MM.1S (cell line): Measurements from ENCODE around the gene SYT1.

ENCODE experiments used
- DNase-seq: peaks from one replicate; pipeline ENCODE4 v3.0.0-alpha.2; 2015
- H2AFZ ChIP-seq: fragments of 300-600 bp; sonication (generic); 2 replicates; pipeline ENCODE4 v1.6.0; 2016; ENCODE audit warnings: antibody characterized with exemption, low read length
- H3F3A ChIP-seq: fragments of 300-600 bp; sonication (generic); 2 replicates; pipeline ENCODE4 v1.6.1; 2016; ENCODE audit warnings: mild to moderate bottlenecking, antibody characterized with exemption, low read length, moderate library complexity, mixed read lengths; ENCODE audit not compliant: insufficient read depth
- H3K27ac ChIP-seq: fragments of 300-600 bp; sonication (generic); 2 replicates; pipeline ENCODE4 v1.5.1; 2016; ENCODE audit warnings: mild to moderate bottlenecking, low read length
- H3K27me3 ChIP-seq: fragments of 300-600 bp; sonication (generic); replicated peaks from 2 replicates; pipeline ENCODE4 v1.6.0; 2016; ENCODE audit warnings: low read length; ENCODE audit not compliant: insufficient read depth
- H3K36me3 ChIP-seq: fragments of 300-600 bp; sonication (generic); replicated peaks from 2 replicates; pipeline ENCODE4 v1.6.1; 2016; ENCODE audit warnings: mild to moderate bottlenecking, low read length, mixed read lengths; ENCODE audit not compliant: insufficient read depth
- H3K4me1 ChIP-seq: fragments of 300-600 bp; sonication (generic); 2 replicates; pipeline ENCODE4 v1.6.1; 2016; ENCODE audit warnings: low read length, mixed read lengths
- H3K4me2 ChIP-seq: fragments of 300-600 bp; sonication (generic); 2 replicates; pipeline ENCODE4 v1.6.0; 2016; ENCODE audit warnings: low read depth, low read length
- H3K4me3 ChIP-seq: fragments of 300-600 bp; sonication (generic); 2 replicates; pipeline ENCODE4 v1.5.1; 2016; ENCODE audit warnings: low read length, mixed read lengths
- H3K79me2 ChIP-seq: fragments of 300-600 bp; sonication (generic); 2 replicates; pipeline ENCODE4 v1.6.1; 2016; ENCODE audit warnings: mixed run types, low read length, mixed read lengths
- H3K9ac ChIP-seq: fragments of 300-600 bp; sonication (generic); 2 replicates; pipeline ENCODE4 v1.6.1; 2016; ENCODE audit warnings: low read length, mixed read lengths
- H3K9me2 ChIP-seq: fragments of 300-600 bp; sonication (generic); replicated peaks from 2 replicates; pipeline ENCODE4 v1.6.1; 2016; ENCODE audit warnings: mild to moderate bottlenecking, low read length, mixed read lengths; ENCODE audit not compliant: insufficient read depth
- H3K9me3 ChIP-seq: fragments of 300-600 bp; sonication (generic); replicated peaks from 2 replicates; pipeline ENCODE4 v1.6.1; 2016; ENCODE audit warnings: mild to moderate bottlenecking, low read length, mixed read lengths; ENCODE audit not compliant: insufficient read depth
- H4K20me1 ChIP-seq: fragments of 300-600 bp; sonication (generic); 2 replicates; pipeline ENCODE4 v1.6.1; 2016; ENCODE audit warnings: mild to moderate bottlenecking, low read length, moderate library complexity, mixed read lengths; ENCODE audit not compliant: insufficient read depth
- EZH2 ChIP-seq: fragments of 300-600 bp; sonication (generic); optimal IDR thresholded peaks from 2 replicates; pipeline ENCODE3; 2017; ENCODE audit warnings: low read depth, mild to moderate bottlenecking, antibody characterized with exemption, low read length, mixed read lengths
- EZH2phosphoT487 ChIP-seq: fragments of 300-600 bp; sonication (generic); IDR thresholded peaks from 2 replicates; pipeline ENCODE4 v1.6.1; 2018; ENCODE audit warnings: antibody characterized with exemption, low read length
- TF ChIP-seq, protein P1 (sequence below): fragments of 300-600 bp; sonication (generic); IDR thresholded peaks from 2 replicates; pipeline ENCODE4 v1.5.1; 2016; ENCODE audit warnings: antibody characterized with exemption, low read length, mixed read lengths

Gene SYT1

DNA sequence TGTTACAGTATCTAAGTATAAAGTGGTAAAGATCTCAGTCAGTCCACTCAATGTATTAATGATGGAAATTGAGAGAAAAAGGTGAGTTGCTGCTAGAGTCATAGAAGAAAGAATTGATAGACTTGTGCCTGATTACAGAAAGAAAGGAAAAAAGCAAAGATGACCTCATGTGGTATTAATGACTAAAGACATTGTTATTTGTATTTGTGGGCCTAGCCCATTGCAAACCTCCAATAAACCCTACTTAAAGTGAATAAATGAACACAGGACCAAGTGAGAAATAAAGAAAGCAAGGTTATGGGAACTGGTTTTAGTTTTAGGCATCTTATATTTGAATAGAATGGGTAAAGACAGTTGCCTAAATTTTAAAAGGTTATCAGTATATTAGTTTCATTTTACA is 105.5 kb downstream of the SYT1 start:
- no peak overlapping the region for H3K27ac ChIP-seq
- H3K79me2 ChIP-seq, result no peaks in the 10 kb centered on the region
- no peak overlapping the region for H3K4me2 ChIP-seq
- no peak overlapping the region for H3K9ac ChIP-seq
- H3K27me3 ChIP-seq, result no peaks in the 10 kb centered on the region
- H2AFZ ChIP-seq, result no peak overlapping the region
- TF ChIP-seq, protein P1, sequence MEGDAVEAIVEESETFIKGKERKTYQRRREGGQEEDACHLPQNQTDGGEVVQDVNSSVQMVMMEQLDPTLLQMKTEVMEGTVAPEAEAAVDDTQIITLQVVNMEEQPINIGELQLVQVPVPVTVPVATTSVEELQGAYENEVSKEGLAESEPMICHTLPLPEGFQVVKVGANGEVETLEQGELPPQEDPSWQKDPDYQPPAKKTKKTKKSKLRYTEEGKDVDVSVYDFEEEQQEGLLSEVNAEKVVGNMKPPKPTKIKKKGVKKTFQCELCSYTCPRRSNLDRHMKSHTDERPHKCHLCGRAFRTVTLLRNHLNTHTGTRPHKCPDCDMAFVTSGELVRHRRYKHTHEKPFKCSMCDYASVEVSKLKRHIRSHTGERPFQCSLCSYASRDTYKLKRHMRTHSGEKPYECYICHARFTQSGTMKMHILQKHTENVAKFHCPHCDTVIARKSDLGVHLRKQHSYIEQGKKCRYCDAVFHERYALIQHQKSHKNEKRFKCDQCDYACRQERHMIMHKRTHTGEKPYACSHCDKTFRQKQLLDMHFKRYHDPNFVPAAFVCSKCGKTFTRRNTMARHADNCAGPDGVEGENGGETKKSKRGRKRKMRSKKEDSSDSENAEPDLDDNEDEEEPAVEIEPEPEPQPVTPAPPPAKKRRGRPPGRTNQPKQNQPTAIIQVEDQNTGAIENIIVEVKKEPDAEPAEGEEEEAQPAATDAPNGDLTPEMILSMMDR, result no peak
- no peak for TF ChIP-seq EZH2
- TF ChIP-seq EZH2phosphoT487, result no peak
- H3K9me3 ChIP-seq, result no peaks in the 10 kb centered on the region
- H3K9me2 ChIP-seq, result no peaks in the 10 kb centered on the region
- DNase-seq, result no peak
- H3K4me3 ChIP-seq, result no peak overlapping the region
- H3K4me1 ChIP-seq, result no peaks in the 10 kb centered on the region
- no peaks in the 10 kb centered on the region for H4K20me1 ChIP-seq
- no peaks in the 10 kb centered on the region for H3K36me3 ChIP-seq
- no peaks in the 10 kb centered on the region for H3F3A ChIP-seq

DNA sequence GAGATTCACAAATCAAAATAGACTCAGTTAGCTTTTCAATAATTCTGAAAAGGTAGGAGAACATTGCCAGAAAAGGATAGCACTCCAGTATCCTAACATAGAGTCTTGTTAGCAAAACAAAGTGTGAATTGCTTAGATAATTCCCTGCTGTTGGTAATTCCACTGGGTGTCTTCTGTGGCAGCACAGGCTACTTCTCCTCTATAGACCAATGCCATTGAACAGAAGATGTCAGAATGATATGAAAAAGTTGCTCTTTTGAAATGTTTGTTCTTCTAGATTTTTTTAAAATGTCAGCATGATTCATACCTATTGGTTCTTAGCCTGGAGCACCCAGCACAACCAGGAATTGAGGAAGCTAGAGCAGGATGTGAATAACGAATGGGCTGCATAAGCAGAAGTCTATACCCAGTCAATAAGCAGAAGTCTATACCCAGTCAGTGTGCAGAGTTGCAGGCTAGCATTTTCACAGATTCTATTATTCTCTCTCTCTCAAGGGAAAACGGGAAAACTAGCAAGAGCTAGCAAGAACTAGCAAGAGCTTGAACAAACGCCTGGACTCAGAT is 112.8 kb downstream of the SYT1 start:
- DNase-seq, result no peak
- no peak overlapping the region for H3K4me2 ChIP-seq
- no peaks in the 10 kb centered on the region for H3K27me3 ChIP-seq
- no peak overlapping the region for H3K4me3 ChIP-seq
- H3K9ac ChIP-seq, result no peak overlapping the region
- no peaks in the 10 kb centered on the region for H3F3A ChIP-seq
- no peaks in the 10 kb centered on the region for H3K9me3 ChIP-seq
- no peaks in the 10 kb centered on the region for H3K4me1 ChIP-seq
- no peaks in the 10 kb centered on the region for H3K79me2 ChIP-seq
- no peak overlapping the region for H3K27ac ChIP-seq
- no peaks in the 10 kb centered on the region for H4K20me1 ChIP-seq
- no peaks in the 10 kb centered on the region for H3K9me2 ChIP-seq
- TF ChIP-seq, protein P1, result no peak
- TF ChIP-seq EZH2 (no peak), EZH2phosphoT487 (no peak)
- no peaks in the 10 kb centered on the region for H3K36me3 ChIP-seq
- no peak overlapping the region for H2AFZ ChIP-seq

DNA sequence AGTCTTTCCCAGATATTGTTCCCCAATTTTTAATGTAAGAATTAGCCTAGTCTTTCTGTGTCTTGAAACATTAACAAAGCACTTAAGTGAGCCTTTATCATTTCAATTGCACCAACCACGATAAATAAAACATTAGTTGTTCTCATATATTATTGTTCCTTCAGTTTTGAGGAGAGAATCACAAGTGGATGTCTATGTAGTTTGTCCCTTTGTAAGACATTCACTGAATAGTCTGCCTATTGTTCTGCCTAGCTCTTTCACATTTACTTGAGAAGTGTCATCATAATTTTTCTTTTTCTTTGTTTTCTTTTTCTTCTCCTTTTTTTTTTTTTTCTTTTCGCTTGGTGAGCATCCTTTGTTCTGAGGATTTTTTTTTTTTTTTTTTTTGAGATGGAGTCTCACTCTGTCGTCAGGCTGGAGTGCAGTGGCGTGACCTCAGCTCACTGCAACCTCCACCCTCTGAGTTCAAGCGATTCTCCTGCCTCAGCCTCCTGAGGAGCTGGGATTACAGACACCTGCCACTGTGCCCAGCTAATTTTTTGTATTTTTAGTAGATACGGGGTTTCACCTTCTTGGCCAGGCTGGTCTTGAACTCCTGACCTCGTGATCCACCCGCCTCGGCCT is 129.7 kb downstream of the SYT1 start:
- Histone ChIP-seq H3K9ac (no peak overlapping the region), H3K27ac (no peak overlapping the region), H3K36me3 (no peaks in the 10 kb centered on the region), H3K4me1 (peaks cover 11% of the 10 kb centered on the region; the same call in 1 of the 2 replicates), H3K4me2 (no peak overlapping the region), H3K4me3 (no peak overlapping the region), H3K9me3 (no peaks in the 10 kb centered on the region), H3K9me2 (no peaks in the 10 kb centered on the region), H2AFZ (no peak overlapping the region), H3K79me2 (no peaks in the 10 kb centered on the region), H3F3A (no peaks in the 10 kb centered on the region), H4K20me1 (no peaks in the 10 kb centered on the region), H3K27me3 (no peaks in the 10 kb centered on the region)
- TF ChIP-seq EZH2phosphoT487 (no peak), EZH2 (no peak)
- TF ChIP-seq, protein P1, result no peak
- no peak for DNase-seq
